GM18867 (cell line): ENCODE results near the gene PRSS3.
"Not testable (repeated sequence)": the region's sequence is repeated elsewhere in the genome, so short reads cannot be mapped to it uniquely, and the experiment has no call there.

ENCODE experiments used
- ATAC-seq: cut with Tn5 transposase; IDR thresholded peaks from one replicate; pipeline ENCODE4 v1.9.1; 2021; ENCODE audit warnings: mild to moderate bottlenecking, moderate library complexity; ENCODE audit not compliant: unreplicated experiment

The PRSS3 gene

GRCh38 chr9:33785914-33786313 lies 9.4 kb upstream of the PRSS3 start:
- no peak for ATAC-seq

GRCh38 chr9:33786681-33787080 lies 8.7 kb upstream of the PRSS3 start:
- ATAC-seq = no peak

- no peak for ATAC-seq
Observed at GRCh38 chr9:33787839-33788238, 7.5 kb upstream of the PRSS3 start.

GRCh38 chr9:33789429-33789828 lies 5.9 kb upstream of the PRSS3 start:
- not testable (repeated sequence) for ATAC-seq

- ATAC-seq = no peak
Observed at GRCh38 chr9:33791117-33791516, 4.2 kb upstream of the PRSS3 start.

GRCh38 chr9:33793496-33793895 lies 1.9 kb upstream of the PRSS3 start:
- not testable (repeated sequence) for ATAC-seq

- ATAC-seq = no peak
Observed at GRCh38 chr9:33794560-33794959, 801 bp upstream of the PRSS3 start.

GRCh38 chr9:33795819-33796218 lies 458 bp downstream of the PRSS3 start:
- no peak for ATAC-seq

- not testable (repeated sequence) for ATAC-seq
Observed at GRCh38 chr9:33796679-33797078, 1.3 kb downstream of the PRSS3 start.

GRCh38 chr9:33797837-33798236 lies 2.5 kb downstream of the PRSS3 start:
- ATAC-seq = no peak

GRCh38 chr9:33798545-33798944 lies 3.2 kb downstream of the PRSS3 start:
- no peak for ATAC-seq

- no peak for ATAC-seq
Observed at GRCh38 chr9:33799928-33800704, 4.8 kb downstream of the PRSS3 start.

GRCh38 chr9:33800886-33801285 lies 5.5 kb downstream of the PRSS3 start:
- no peak for ATAC-seq

- ATAC-seq = not testable (repeated sequence)
Observed at GRCh38 chr9:33801943-33802500, 6.7 kb downstream of the PRSS3 start.

- ATAC-seq = not testable (repeated sequence)
Observed at GRCh38 chr9:33804196-33804595, 8.8 kb downstream of the PRSS3 start.

- ATAC-seq = not testable (repeated sequence)
Observed at GRCh38 chr9:33807156-33807555, 11.8 kb downstream of the PRSS3 start.

- ATAC-seq = not testable (repeated sequence)
Observed at GRCh38 chr9:33808979-33809322, 13.6 kb downstream of the PRSS3 start.

- ATAC-seq = no peak
Observed at GRCh38 chr9:33809506-33809905, 14.1 kb downstream of the PRSS3 start.

GRCh38 chr9:33813712-33814641 lies 18.6 kb downstream of the PRSS3 start:
- no peak for ATAC-seq

GRCh38 chr9:33815781-33816180 lies 20.4 kb downstream of the PRSS3 start:
- no peak for ATAC-seq
